Panc1 (cell line): ENCODE results near the gene NDP. TPM values are rescaled to one million over a fixed set of nuclear protein-coding genes. Genes with fewer than 3 reads are reported as not detected.

ENCODE experiments used
- ATAC-seq: fragments of 200-7000 bp; cut with Tn5 transposase; 2 replicates; pipeline ENCODE4 v1.9.1; 2020; ENCODE audit warnings: mild to moderate bottlenecking, moderate library complexity
- BruUV-seq: library from RNA; stranded (reverse); fragments of 400-500 nt; replicated peaks from 2 replicates; lab custom pipeline; 2021; lab: Mats Ljungman, UMichigan
- CTCF ChIA-PET: fragments of 300-600 bp; sonication (Branson Sonifier 250); formaldehyde crosslinking; loops from one replicate; lab custom pipeline; 2022; ENCODE audit warnings: antibody characterized with exemption; lab: Charles Lee
- POLR2A ChIA-PET: fragments of 300-600 bp; sonication (Branson Sonifier 250); formaldehyde crosslinking; loops from one replicate; lab custom pipeline; 2022; ENCODE audit warnings: antibody characterized with exemption; lab: Charles Lee
- DNase-seq: peaks from one replicate; pipeline ENCODE4 v3.0.0-alpha.2; 2010; ENCODE audit warnings: low read depth, low spot score
- H3K27ac ChIP-seq: 2 replicates; pipeline ENCODE4 v1.5.1; 2011; ENCODE audit warnings: mild to moderate bottlenecking, low read length, inconsistent platforms
- H3K27me3 ChIP-seq: fragments of 200-500 bp; sonication (Bioruptor generic); 2 replicates; pipeline ENCODE4 v1.6.0; 2014; ENCODE audit warnings: low read length, inconsistent platforms; ENCODE audit not compliant: control insufficient read depth, insufficient read depth
- H3K36me3 ChIP-seq: fragments of 200-500 bp; sonication (Bioruptor generic); 2 replicates; pipeline ENCODE4 v1.5.1; 2014; ENCODE audit warnings: inconsistent platforms, mild to moderate bottlenecking, low read length, moderate library complexity; ENCODE audit not compliant: control insufficient read depth, insufficient read depth
- H3K4me1 ChIP-seq: 2 replicates; pipeline ENCODE4 v1.5.1; 2011; ENCODE audit warnings: inconsistent platforms, mild to moderate bottlenecking, low read length, moderate library complexity; ENCODE audit not compliant: control insufficient read depth, insufficient read depth
- H3K4me3 ChIP-seq, 2 experiments: 2 replicates each; pipeline ENCODE4 v1.5.1; 2011 to 2012; ENCODE audit warnings: low read depth in 2 of 2, low read length in 2 of 2, mild to moderate bottlenecking in 2 of 2, inconsistent platforms in 1 of 2, moderate library complexity in 1 of 2
- H3K9me3 ChIP-seq: fragments of 200-500 bp; sonication (Bioruptor generic); 2 replicates; pipeline ENCODE4 v1.5.1; 2014; ENCODE audit warnings: low read depth, mild to moderate bottlenecking, inconsistent platforms, low read length, moderate library complexity; ENCODE audit not compliant: control insufficient read depth, insufficient read depth
- CTCF ChIP-seq: fragments of 450-650 bp; IDR thresholded peaks from 2 replicates; pipeline ENCODE4 v1.5.1; 2017; ENCODE audit warnings: mild to moderate bottlenecking
- POLR2AphosphoS5 ChIP-seq: IDR thresholded peaks from 2 replicates; pipeline ENCODE4 v1.6.1; 2012; ENCODE audit warnings: mild to moderate bottlenecking, low read depth, low read length, moderate library complexity
- REST ChIP-seq, 2 experiments: IDR thresholded peaks; 2 replicates each; pipeline ENCODE4 v1.6.1; 2011 to 2012; ENCODE audit warnings: low read depth in 2 of 2, control low read depth in 1 of 2, low read length in 1 of 2, mild to moderate bottlenecking in 1 of 2, moderate library complexity in 1 of 2; ENCODE audit not compliant: insufficient read depth in 1 of 2
- SIN3A ChIP-seq: IDR thresholded peaks from 2 replicates; pipeline ENCODE4 v1.6.1; 2012; ENCODE audit warnings: low read depth, mild to moderate bottlenecking, low read length, moderate library complexity, borderline replicate concordance; ENCODE audit not compliant: insufficient read depth
- TCF7L2 ChIP-seq: IDR thresholded peaks from 2 replicates; pipeline ENCODE4 v1.6.1; 2011; ENCODE audit warnings: mild to moderate bottlenecking, low read depth, low read length, inconsistent platforms
- in situ Hi-C: cut with HindIII; loops from 2 replicates; pipeline ENCODE4 v1.10.0; 2016; ENCODE audit warnings: low sequenced_read_pairs, low pct_unique_long_range_greater_than_20kb
- intact Hi-C: fragments of 100-400 bp; cut with micrococcal nuclease; formaldehyde crosslinking; loops from one replicate; pipeline ENCODE4 v1.10.0; 2022; ENCODE audit not compliant: unreplicated experiment
- total RNA-seq: library from RNA; stranded (reverse); gene quantifications from one replicate; pipeline ENCODE4 v1.2.1, GENCODE V29; 2021; ENCODE audit not compliant: unreplicated experiment

Gene NDP
- total RNA-seq, 1 experiment from 2014 or later, result not detected

GRCh38 chrX:44002567-44002966 lies 29.4 kb upstream of the NDP start:
- no peak for DNase-seq
- no peak for TF ChIP-seq REST (IDR thresholded peaks at IDR 0.05; ENCODE audit: insufficient read depth in 1 of 2, low read depth in 2 of 2, low read length in 1 of 2)
- TF ChIP-seq CTCF, result no peak
- TF ChIP-seq TCF7L2, result no peak
- TF ChIP-seq POLR2AphosphoS5, result no peak
- TF ChIP-seq SIN3A, result no peak
- Histone ChIP-seq H3K9me3 (no peaks in the 10 kb centered on the region), H3K4me3 (no peak overlapping the region), H3K27ac (no peak overlapping the region), H3K36me3 (no peaks in the 10 kb centered on the region), H3K27me3 (no peaks in the 10 kb centered on the region), H3K4me1 (no peaks in the 10 kb centered on the region)
- in situ Hi-C loops (no loop called here), intact Hi-C loops (no loop called here)
- CTCF ChIA-PET, result no interaction called here
- no peak for ATAC-seq
- no TSS peak for BruUV-seq
- POLR2A ChIA-PET, result no interaction called here

GRCh38 chrX:43998374-43998773 lies 25.2 kb upstream of the NDP start:
- Histone ChIP-seq H3K4me1 (no peaks in the 10 kb centered on the region), H3K27ac (no peak overlapping the region), H3K9me3 (no peaks in the 10 kb centered on the region), H3K27me3 (no peaks in the 10 kb centered on the region), H3K36me3 (no peaks in the 10 kb centered on the region), H3K4me3 (no peak overlapping the region)
- POLR2A ChIA-PET, result no interaction called here
- in situ Hi-C loops, result no loop called here
- CTCF ChIA-PET, result no interaction called here
- ATAC-seq (no peak), DNase-seq (no peak)
- intact Hi-C loops, result no loop called here
- TF ChIP-seq CTCF (no peak), SIN3A (no peak), POLR2AphosphoS5 (no peak), TCF7L2 (no peak), REST (IDR thresholded peaks at IDR 0.05; ENCODE audit: insufficient read depth in 1 of 2, low read depth in 2 of 2, low read length in 1 of 2) (no peak)
- no TSS peak for BruUV-seq
